H1 (cell line): Measurements from ENCODE around the gene SCN2B. TPM values are rescaled to one million over a fixed set of nuclear protein-coding genes. Genes with fewer than 3 reads are reported as not detected.

Source experiments
- CTCF ChIA-PET: fragments of 300-600 bp; sonication (Branson Sonifier 250); formaldehyde crosslinking; loops from one replicate; lab custom pipeline; 2021; ENCODE audit not compliant: partially characterized antibody; lab: Charles Lee
- POLR2A ChIA-PET: fragments of 300-600 bp; sonication (Branson Sonifier 250); formaldehyde crosslinking; loops from one replicate; lab custom pipeline; 2021; ENCODE audit warnings: inconsistent platforms; ENCODE audit not compliant: partially characterized antibody; lab: Charles Lee
- DNase-seq, 2 experiments: peaks; one replicate each; pipeline versions ENCODE4 v3.0.0 to v3.0.0-alpha.2; 2010 to 2022; ENCODE audit warnings: low spot score in 2 of 2, low read depth in 1 of 2, mixed read lengths in 1 of 2
- FAIRE-seq: peaks from 2 replicates; lab custom pipeline; 2011; peaks lifted over from hg19 to GRCh38; lab: Jason Lieb, UNC
- H2AFZ ChIP-seq: 2 replicates; pipeline ENCODE4 v1.8.1; 2012; ENCODE audit warnings: low read length, inconsistent platforms
- H2AK5ac ChIP-seq: 2 replicates; pipeline ENCODE4 v1.6.1; 2013; ENCODE audit warnings: low read depth, low read length
- H2BK120ac ChIP-seq: replicated peaks from 2 replicates; pipeline ENCODE3; 2013; ENCODE audit warnings: low read depth, low read length, inconsistent platforms
- H2BK12ac ChIP-seq: 2 replicates; pipeline ENCODE4 v1.6.1; 2013; ENCODE audit warnings: low read depth, low read length
- H2BK15ac ChIP-seq: 2 replicates; pipeline ENCODE4 v1.6.1; 2013; ENCODE audit warnings: low read length
- H2BK20ac ChIP-seq: 2 replicates; pipeline ENCODE4 v1.6.1; 2013; ENCODE audit warnings: low read length
- H2BK5ac ChIP-seq: 2 replicates; pipeline ENCODE4 v1.6.1; 2013; ENCODE audit warnings: low read depth, low read length
- H3K14ac ChIP-seq: 2 replicates; pipeline ENCODE4 v1.6.1; 2013; ENCODE audit warnings: inconsistent platforms; ENCODE audit not compliant: insufficient read length
- H3K18ac ChIP-seq: 2 replicates; pipeline ENCODE4 v1.6.1; 2013; ENCODE audit warnings: low read length; ENCODE audit errors: extremely low read depth
- H3K23ac ChIP-seq: 2 replicates; pipeline ENCODE4 v1.6.1; 2013; ENCODE audit warnings: inconsistent platforms; ENCODE audit not compliant: insufficient read length
- H3K23me2 ChIP-seq: 2 replicates; pipeline ENCODE4 v1.6.1; 2013; ENCODE audit warnings: low read depth, low read length
- H3K27ac ChIP-seq: 2 replicates; pipeline ENCODE4 v1.6.1; 2011; ENCODE audit warnings: low read depth, low read length, inconsistent platforms
- H3K27me3 ChIP-seq, 4 experiments: replicated peaks in 1 of 4; 1 replicate in 1 of 4; 2 replicates in 3 of 4; pipeline versions ENCODE4 v1.6.1 to v1.8.1; 2011 to 2013; ENCODE audit warnings: low read length in 3 of 4, mild to moderate bottlenecking in 3 of 4, inconsistent platforms in 2 of 4, mixed read lengths in 2 of 4, moderate library complexity in 1 of 4; ENCODE audit not compliant: control insufficient read depth in 3 of 4, insufficient read depth in 3 of 4; ENCODE audit errors: extremely low read depth in 1 of 4
- H3K36me3 ChIP-seq, 4 experiments: 2 replicates each; pipeline versions ENCODE4 v1.6.1 to v1.8.1; 2011 to 2013; ENCODE audit warnings: mild to moderate bottlenecking in 4 of 4, low read length in 3 of 4, moderate library complexity in 2 of 4, control low read depth in 1 of 4, inconsistent platforms in 1 of 4; ENCODE audit not compliant: insufficient read depth in 4 of 4, control insufficient read depth in 2 of 4
- H3K4ac ChIP-seq: replicated peaks from 2 replicates; pipeline ENCODE3; 2013; ENCODE audit warnings: low read length, low read depth, mixed read lengths, inconsistent platforms; ENCODE audit not compliant: insufficient read length
- H3K4me1 ChIP-seq, 4 experiments: replicated peaks in 1 of 4; 1 replicate in 1 of 4; 2 replicates in 3 of 4; pipeline versions ENCODE4 v1.6.1 to v1.8.1; 2011 to 2013; ENCODE audit warnings: low read length in 3 of 4, inconsistent platforms in 2 of 4, mixed read lengths in 1 of 4; ENCODE audit not compliant: insufficient read depth in 4 of 4, control insufficient read depth in 3 of 4
- H3K4me2 ChIP-seq, 2 experiments: 2 replicates each; pipeline versions ENCODE4 v1.6.1 to v1.8.1; 2011 to 2013; ENCODE audit warnings: low read depth in 2 of 2, low read length in 2 of 2, control low read depth in 1 of 2, inconsistent platforms in 1 of 2, mild to moderate bottlenecking in 1 of 2; ENCODE audit not compliant: insufficient read depth in 1 of 2
- H3K4me3 ChIP-seq, 4 experiments: fragments of 200-600, 300-600 bp in 1 of 4; sonication (generic), shearing (Covaris generic), sonication (Bioruptor Twin) in 1 of 4; 2 replicates each; pipeline versions ENCODE4 v1.5.1 to v1.8.1; 2011 to 2016; ENCODE audit warnings: low read length in 4 of 4, low read depth in 3 of 4, control low read depth in 2 of 4, inconsistent platforms in 2 of 4, mild to moderate bottlenecking in 2 of 4, mixed read lengths in 1 of 4, moderate library complexity in 1 of 4; ENCODE audit not compliant: insufficient read depth in 2 of 4; ENCODE audit errors: extremely low read depth in 1 of 4
- H3K56ac ChIP-seq: replicated peaks from 2 replicates; pipeline ENCODE3; 2013; ENCODE audit warnings: low read depth, mild to moderate bottlenecking, mixed read lengths, low read length, inconsistent platforms; ENCODE audit not compliant: insufficient read length
- H3K79me1 ChIP-seq: 2 replicates; pipeline ENCODE4 v1.6.1; 2013; ENCODE audit warnings: low read depth, low read length, control low read depth
- H3K79me2 ChIP-seq, 2 experiments: 2 replicates each; pipeline versions ENCODE4 v1.6.1 to v1.8.1; 2012 to 2013; ENCODE audit warnings: low read length in 2 of 2, mild to moderate bottlenecking in 2 of 2, inconsistent platforms in 1 of 2; ENCODE audit not compliant: insufficient read depth in 2 of 2, control insufficient read depth in 1 of 2
- H3K9ac ChIP-seq, 4 experiments: replicated peaks in 1 of 4; 1 replicate in 1 of 4; 2 replicates in 3 of 4; pipeline versions ENCODE4 v1.6.1 to v1.8.1; 2011 to 2013; ENCODE audit warnings: low read depth in 3 of 4, low read length in 3 of 4, control low read depth in 2 of 4, mild to moderate bottlenecking in 2 of 4, moderate library complexity in 2 of 4, inconsistent platforms in 1 of 4; ENCODE audit errors: extremely low read depth in 1 of 4
- H3K9me3 ChIP-seq, 2 experiments: 2 replicates each; pipeline versions ENCODE4 v1.6.1 to v1.8.1; 2012 to 2013; ENCODE audit warnings: mild to moderate bottlenecking in 2 of 2, moderate library complexity in 2 of 2, control low read depth in 1 of 2, inconsistent platforms in 1 of 2, low read depth in 1 of 2, low read length in 1 of 2, mixed read lengths in 1 of 2; ENCODE audit not compliant: insufficient read depth in 2 of 2
- H4K20me1 ChIP-seq, 2 experiments: replicated peaks in 1 of 2; 2 replicates each; pipeline versions ENCODE3 to v1.8.1; 2011 to 2013; ENCODE audit warnings: inconsistent platforms in 2 of 2, low read length in 2 of 2, mild to moderate bottlenecking in 1 of 2; ENCODE audit not compliant: insufficient read depth in 2 of 2, control insufficient read depth in 1 of 2
- H4K5ac ChIP-seq: 2 replicates; pipeline ENCODE4 v1.6.1; 2013; ENCODE audit warnings: low read length, low read depth, mixed read lengths, inconsistent platforms; ENCODE audit not compliant: insufficient read length
- H4K8ac ChIP-seq: 2 replicates; pipeline ENCODE4 v1.8.0; 2013; ENCODE audit warnings: mild to moderate bottlenecking, moderate library complexity, low read length, inconsistent platforms; ENCODE audit not compliant: insufficient read depth; ENCODE audit errors: extremely low read depth
- H4K91ac ChIP-seq: replicated peaks from 2 replicates; pipeline ENCODE3; 2013; ENCODE audit warnings: low read length, mixed read lengths, inconsistent platforms; ENCODE audit not compliant: insufficient read length
- ATF3 ChIP-seq: IDR thresholded peaks from 2 replicates; pipeline ENCODE4 v1.6.1; 2011; ENCODE audit warnings: low read depth, mild to moderate bottlenecking, low read length; ENCODE audit not compliant: insufficient read depth
- CTBP2 ChIP-seq: IDR thresholded peaks from 2 replicates; pipeline ENCODE4 v1.7.0; 2011; ENCODE audit warnings: borderline replicate concordance, mild to moderate bottlenecking, moderate library complexity, mixed read lengths, low read length; ENCODE audit not compliant: insufficient read depth, insufficient read length
- JUN ChIP-seq: IDR thresholded peaks from 2 replicates; pipeline ENCODE4 v1.6.1; 2011; ENCODE audit warnings: low read depth, mild to moderate bottlenecking, improper control_type of control experiment, low read length
- KDM1A ChIP-seq: fragments of 200-600, 300-600 bp; sonication (generic); IDR thresholded peaks from 2 replicates; pipeline ENCODE4 v1.7.1; 2016; ENCODE audit warnings: mild to moderate bottlenecking, low read length, borderline replicate concordance
- KDM5A ChIP-seq: fragments of 200-600 bp; IDR thresholded peaks from 2 replicates; pipeline ENCODE4 v1.7.1; 2012; ENCODE audit warnings: mild to moderate bottlenecking, low read length, inconsistent platforms, mixed read lengths
- WGBS, 2 experiments: shearing (Covaris generic) in 1 of 2; methylation state at CpG; one replicate each; pipeline versions ENCODE4 v1.1.6 to v1.1.7; 2013 to 2015; ENCODE audit warnings: low lambda C conversion rate in 2 of 2, mixed read lengths in 2 of 2, inconsistent platforms in 1 of 2, low coverage in 1 of 2, missing lambda C conversion rate in 1 of 2; ENCODE audit not compliant: insufficient replicate concordance in 2 of 2, insufficient coverage in 1 of 2, insufficient read length in 1 of 2; ENCODE audit errors: extremely low coverage in 1 of 2, missing lambda C conversion rate in 1 of 2; 5-methylcytosine and 5-hydroxymethylcytosine counted together
- polyA plus RNA-seq, 7 experiments: library from polyadenylated mRNA; depleted of rRNA in 3 of 7; stranded (reverse) in 5 of 7; unstranded in 2 of 7; fragments of >200 nt in 5 of 7; fragments of 200-250 nt in 2 of 7; gene quantifications; 1 replicate in 5 of 7; 2 replicates in 1 of 7; 4 replicates in 1 of 7; pipeline versions ENCODE4 v1.2.1 to v1.2.3, GENCODE V29; 2011 to 2013; ENCODE audit warnings: missing spikeins in 2 of 7, mixed read lengths in 2 of 7
- total RNA-seq: library from RNA; stranded (reverse); fragmentation: NEBNext Ultra II Directional; extraction: Animal tissue kit (Norgen Biotek cat#: 25700); gene quantifications from 2 replicates; pipeline ENCODE4 v1.2.1, GENCODE V29; 2021
- TF ChIP-seq, protein P1 (sequence below): IDR thresholded peaks from 2 replicates; pipeline ENCODE4 v1.6.1; 2012; ENCODE audit warnings: inconsistent platforms
- TF ChIP-seq, protein P2 (sequence below): IDR thresholded peaks from 2 replicates; pipeline ENCODE4 v1.6.1; 2012; ENCODE audit warnings: inconsistent platforms

SCN2B gene
- total and polyA plus RNA-seq, 2 of the 8 experiments (the other 6 are each of a cell fraction or from before 2014, with no cell fraction given), result 0.14 to 0.24 TPM

DNA sequence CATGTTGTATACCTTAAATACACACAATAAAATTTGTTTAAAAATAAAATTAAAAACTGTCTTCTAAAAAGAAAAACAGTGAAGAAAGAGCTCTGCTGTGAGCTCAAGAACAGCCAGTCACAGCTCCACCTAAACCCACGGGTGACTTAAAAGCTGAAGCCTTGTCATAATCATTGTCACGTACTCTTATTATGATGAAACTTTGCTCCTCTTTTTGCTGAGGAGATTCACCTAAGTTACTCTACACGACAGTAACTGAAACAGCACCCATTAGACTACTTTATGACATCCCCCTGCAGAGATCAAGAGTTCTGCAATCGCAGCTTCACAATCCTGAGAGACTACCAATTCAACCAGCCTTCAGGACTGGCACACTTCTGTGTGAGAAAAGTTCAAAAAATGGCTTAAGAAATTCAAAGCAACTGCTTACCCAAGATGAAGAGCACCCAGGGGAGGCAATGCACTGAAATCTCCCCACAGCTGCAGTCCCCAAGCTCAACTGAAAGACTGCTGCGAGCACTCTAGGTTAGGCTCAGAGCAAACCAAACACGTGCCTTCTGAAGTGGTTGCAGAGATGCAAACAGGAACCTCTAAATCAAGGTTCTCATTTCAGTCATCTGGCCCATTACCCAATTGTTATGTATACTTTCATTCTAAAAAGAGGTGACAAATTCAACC lies 48.2 kb upstream of the SCN2B start, which contains the start of gene JAML:
JAML (minus strand) TSS at position 501 of the 678 bp plus-strand sequence. CDS start 10,145 bp downstream, outside the sequence.
- FAIRE-seq, result no peak

More for the DNA sequence above, 48.2 kb upstream of the SCN2B start, which contains the start of gene JAML:
- H3K18ac ChIP-seq, result no peak within 1 kb of the TSS
- H2BK15ac ChIP-seq, result no peak within 1 kb of the TSS
- no peak within 1 kb of the TSS for H3K56ac ChIP-seq
- H4K91ac ChIP-seq, result no peak within 1 kb of the TSS
- H2BK120ac ChIP-seq, result no peak within 1 kb of the TSS
- no peak within 1 kb of the TSS for H3K27ac ChIP-seq
- no peaks in the 10 kb centered on the region for H3K27me3 ChIP-seq
- no peak within 1 kb of the TSS for H3K4me3 ChIP-seq
- CTCF ChIA-PET, result interaction anchor here (0.9 to 2.5 kb wide), 5 partner anchors 11 to 71 kb away, joined by 3 to 8 read pairs (median 3); partner anchors contain the start of gene MPZL2
- H2AK5ac ChIP-seq, result no peak within 1 kb of the TSS
- no peaks in the 10 kb centered on the region for H4K20me1 ChIP-seq
- DNase-seq, result no peak
- no peak within 1 kb of the TSS for H3K14ac ChIP-seq
- no peak within 1 kb of the TSS for H2BK5ac ChIP-seq
- H3K23me2 ChIP-seq, result no peaks in the 10 kb centered on the region
- no peak within 1 kb of the TSS for H3K4ac ChIP-seq
- no peak within 1 kb of the TSS for H3K23ac ChIP-seq
- no peaks in the 10 kb centered on the region for H3K36me3 ChIP-seq
- H4K5ac ChIP-seq, result no peak within 1 kb of the TSS
- H4K8ac ChIP-seq, result no peak within 1 kb of the TSS; the same call in 1 of the 2 replicates
- no peak within 1 kb of the TSS for H2AFZ ChIP-seq
- H3K79me1 ChIP-seq, result no peaks in the 10 kb centered on the region
- POLR2A ChIA-PET, result interaction anchor here (0.8 to 1.1 kb wide), 2 partner anchors 13 to 15 kb away, joined by 3 read pairs; no protein-coding TSS in a partner anchor
- TF ChIP-seq KDM1A (no peak), JUN (no peak), CTBP2 (no peak), KDM5A (no peak), ATF3 (no peak)
- TF ChIP-seq, protein P1, sequence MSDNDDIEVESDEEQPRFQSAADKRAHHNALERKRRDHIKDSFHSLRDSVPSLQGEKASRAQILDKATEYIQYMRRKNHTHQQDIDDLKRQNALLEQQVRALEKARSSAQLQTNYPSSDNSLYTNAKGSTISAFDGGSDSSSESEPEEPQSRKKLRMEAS, result no peak
- TF ChIP-seq, protein P2, sequence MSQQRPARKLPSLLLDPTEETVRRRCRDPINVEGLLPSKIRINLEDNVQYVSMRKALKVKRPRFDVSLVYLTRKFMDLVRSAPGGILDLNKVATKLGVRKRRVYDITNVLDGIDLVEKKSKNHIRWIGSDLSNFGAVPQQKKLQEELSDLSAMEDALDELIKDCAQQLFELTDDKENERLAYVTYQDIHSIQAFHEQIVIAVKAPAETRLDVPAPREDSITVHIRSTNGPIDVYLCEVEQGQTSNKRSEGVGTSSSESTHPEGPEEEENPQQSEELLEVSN, result no peak
- no peak within 1 kb of the TSS for H2BK20ac ChIP-seq
- peaks cover 0 to 3% (median 0%) of the 10 kb centered on the region in 4 experiments; a peak in 1 of 7 replicates for H3K4me1 ChIP-seq
- H2BK12ac ChIP-seq, result no peak within 1 kb of the TSS
- H3K4me2 ChIP-seq, result no peak within 1 kb of the TSS
- H3K9me3 ChIP-seq, result no peaks in the 10 kb centered on the region
- no peak within 1 kb of the TSS for H3K9ac ChIP-seq
- WGBS, 2 experiments, result 92% methylated on average over 6 of the region's 6 CpGs; no CpG with 5 or more reads in 1 of the 2 experiments
- H3K79me2 ChIP-seq, result no peaks in the 10 kb centered on the region
